Fibroblast of skin of abdomen (primary cell): ENCODE data around the gene PHYHD1.
"Not testable (repeated sequence)": the region's sequence is repeated elsewhere in the genome, so short reads cannot be mapped to it uniquely, and the experiment has no call there.

ENCODE experiments used
- DNase-seq: peaks from one replicate; pipeline ENCODE4 v3.0.0-alpha.2; 2013

PHYHD1 gene

DNA sequence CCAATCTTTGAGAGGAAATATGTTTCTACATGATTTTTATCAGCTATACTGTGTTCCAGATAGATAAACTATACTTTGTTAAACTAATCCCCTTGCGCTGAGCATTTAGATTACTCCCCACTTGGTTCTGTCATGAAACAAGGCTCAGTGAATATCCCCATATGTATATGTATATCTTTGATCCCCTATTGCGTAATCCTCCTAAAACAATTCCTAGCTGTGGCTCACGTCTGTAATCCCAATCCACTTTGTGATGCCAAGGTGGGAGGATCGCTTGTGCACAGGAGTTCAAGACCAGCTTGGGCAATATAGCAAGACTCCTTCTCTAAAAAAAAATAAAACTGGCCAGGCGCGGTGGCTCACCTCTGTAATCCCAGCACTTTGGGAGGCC, 2.7 kb downstream of the PHYHD1 start:
- DNase-seq, result no peak

DNA sequence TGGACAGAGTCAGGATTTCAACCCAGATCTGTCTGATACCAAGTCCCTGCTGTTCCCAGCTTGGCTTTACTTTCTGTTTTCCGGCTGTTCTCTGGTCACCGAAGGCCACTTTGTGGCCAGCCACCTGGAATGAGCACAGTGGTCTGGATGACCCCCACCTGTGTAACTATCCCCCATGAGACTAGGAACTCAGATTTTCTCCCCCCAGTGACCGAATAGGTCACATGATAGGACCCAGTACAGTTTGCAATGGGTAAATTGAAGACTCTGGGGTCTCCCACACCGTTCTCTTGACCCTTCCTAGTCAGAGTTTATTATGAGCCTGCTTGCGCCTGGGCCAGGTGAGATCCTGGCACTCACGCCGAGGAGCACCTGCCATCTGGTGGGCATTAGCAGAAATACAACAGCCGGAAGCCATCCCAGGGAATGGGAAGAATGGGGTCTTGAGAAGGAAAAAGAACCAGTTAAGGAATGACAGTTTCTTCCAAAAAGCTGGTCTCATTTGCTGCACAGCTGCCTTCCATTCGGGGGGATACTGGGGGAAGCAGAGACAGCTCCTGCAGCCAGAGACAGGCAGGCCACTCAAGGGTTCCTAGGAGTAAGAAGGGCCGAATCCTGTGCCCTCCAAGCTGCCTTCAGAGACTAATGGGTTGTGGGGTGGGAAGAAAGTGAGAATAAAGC, 7.1 kb downstream of the PHYHD1 start:
- DNase-seq, result peak; percentile 44

DNA sequence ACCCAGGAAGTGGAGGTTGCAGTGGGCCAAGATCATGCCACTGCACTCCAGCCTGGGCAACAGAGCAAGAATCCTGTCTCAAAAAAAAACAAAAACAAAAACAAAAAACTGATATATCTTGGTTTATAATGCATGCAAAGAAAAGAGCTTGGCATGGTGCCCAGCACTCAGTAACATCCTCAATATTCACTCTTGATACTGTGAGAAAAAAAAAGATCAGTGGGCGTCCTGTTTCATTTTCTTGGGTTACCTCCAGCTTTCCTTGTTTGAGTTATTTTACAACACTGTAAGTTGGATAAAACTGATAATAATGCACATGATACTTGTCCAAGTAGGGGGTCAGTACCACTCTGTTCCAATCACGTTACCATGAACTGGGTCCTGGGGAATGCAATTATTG, 7.8 kb downstream of the PHYHD1 start:
- no peak for DNase-seq

DNA sequence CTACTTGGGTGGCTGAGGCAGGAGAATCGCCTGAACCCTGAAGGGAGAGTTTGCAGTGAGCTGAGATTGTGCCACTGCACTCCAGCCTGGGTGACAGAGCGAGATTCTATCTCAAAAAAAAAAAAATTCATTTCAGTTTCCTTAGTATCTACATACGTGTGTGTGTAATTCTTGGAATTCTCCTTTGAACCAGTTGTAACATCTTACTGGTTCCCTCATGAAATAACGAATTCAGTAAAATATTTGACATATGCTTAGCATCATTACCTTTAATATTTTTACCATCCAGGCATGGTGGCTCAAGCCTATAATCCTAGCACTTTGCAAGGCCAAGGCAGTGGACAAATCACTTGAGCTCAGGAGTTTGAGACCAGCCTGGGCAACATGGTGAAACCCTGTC, 8.8 kb downstream of the PHYHD1 start:
- DNase-seq, result no peak

DNA sequence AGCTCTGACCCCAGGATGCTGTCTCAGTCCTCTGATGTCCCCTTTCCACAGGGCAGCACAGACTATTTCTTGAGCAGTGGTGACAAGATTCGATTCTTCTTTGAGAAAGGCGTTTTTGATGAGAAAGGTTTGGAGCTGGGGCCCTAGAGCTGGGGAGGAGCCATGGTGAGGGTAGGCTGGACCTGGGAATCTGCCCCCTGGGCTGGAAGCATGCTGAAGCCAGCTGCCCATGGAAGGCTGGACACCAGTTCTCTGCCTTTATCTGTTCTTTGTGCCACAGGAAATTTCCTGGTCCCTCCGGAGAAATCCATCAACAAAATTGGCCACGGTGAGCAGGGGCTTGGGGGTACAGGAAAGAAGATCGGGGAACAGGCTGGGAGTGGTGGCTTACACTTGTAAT, 12.9 kb downstream of the PHYHD1 start:
- DNase-seq, result no peak

DNA sequence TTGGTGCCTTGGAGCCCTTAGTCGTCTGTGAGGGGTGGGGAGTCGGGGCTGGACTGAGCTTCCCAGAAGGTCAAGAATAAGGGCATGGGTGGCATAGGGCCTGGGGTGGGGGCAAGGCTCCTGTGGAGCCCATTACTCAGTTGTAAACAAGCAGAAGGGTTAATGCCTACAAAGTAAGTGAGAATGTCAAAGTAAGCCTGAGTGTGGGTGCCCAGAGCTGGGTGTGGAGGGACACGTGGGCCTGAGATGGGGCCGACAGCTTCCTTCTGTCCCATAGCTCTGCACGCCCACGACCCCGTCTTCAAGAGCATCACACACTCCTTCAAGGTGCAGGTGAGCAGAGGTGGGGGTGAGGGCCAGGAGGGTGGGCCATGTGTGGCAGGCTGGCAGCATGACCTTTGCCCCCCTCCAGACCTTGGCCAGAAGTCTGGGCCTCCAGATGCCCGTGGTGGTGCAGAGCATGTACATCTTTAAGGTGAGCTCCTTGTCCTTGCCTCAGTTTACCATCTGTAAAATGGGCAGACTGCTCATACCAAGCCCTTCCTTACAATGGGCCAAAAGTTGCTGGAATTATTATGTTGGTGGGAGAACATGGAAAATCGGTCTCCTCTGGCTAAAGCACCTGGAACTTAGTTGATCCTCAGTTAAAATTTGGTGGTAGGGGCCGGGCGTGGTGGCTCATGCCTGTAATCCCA, 15.5 kb downstream of the PHYHD1 start:
- DNase-seq, result no peak

DNA sequence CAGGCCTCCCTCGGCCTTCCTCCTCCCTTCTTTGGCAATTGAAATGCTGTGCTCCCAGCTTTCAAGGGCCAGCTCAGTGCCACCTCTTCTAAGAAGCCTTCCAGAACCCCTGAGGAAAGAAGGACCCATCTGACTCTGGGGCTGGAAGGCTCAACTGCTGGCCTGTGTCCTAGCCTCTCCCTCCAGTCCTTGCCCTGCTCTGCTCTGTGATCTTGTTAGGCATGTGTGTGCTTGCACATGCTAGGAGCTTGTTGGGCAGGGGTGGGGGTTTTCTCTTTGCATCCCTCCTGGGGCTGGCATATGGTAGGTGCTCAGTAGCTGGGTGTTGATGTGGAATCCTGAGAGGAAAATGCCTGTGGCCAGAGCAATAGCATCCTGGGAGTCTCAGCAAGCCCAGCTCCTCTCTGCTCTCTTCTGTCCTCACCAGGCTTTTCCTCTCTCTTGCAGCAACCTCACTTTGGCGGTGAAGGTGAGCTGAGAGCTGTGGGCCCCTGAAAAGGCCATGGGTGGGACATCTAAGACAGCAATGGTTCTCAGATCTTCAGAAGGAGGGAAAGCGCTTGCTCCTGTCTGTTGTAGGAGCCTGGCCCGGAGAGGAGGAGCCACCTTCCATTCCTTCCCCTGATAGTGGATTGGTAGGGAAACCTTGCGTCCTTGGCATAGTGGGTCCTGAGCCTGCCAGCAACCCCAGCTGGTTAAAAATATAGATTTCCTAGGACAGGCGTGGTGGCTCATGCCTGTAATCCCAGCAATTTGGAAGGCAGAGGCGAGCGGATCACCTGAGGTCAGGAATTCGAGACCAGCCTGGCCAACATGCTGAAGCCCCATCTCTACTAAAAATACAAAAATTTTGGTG, 16.8 kb downstream of the PHYHD1 start:
- no peak for DNase-seq

DNA sequence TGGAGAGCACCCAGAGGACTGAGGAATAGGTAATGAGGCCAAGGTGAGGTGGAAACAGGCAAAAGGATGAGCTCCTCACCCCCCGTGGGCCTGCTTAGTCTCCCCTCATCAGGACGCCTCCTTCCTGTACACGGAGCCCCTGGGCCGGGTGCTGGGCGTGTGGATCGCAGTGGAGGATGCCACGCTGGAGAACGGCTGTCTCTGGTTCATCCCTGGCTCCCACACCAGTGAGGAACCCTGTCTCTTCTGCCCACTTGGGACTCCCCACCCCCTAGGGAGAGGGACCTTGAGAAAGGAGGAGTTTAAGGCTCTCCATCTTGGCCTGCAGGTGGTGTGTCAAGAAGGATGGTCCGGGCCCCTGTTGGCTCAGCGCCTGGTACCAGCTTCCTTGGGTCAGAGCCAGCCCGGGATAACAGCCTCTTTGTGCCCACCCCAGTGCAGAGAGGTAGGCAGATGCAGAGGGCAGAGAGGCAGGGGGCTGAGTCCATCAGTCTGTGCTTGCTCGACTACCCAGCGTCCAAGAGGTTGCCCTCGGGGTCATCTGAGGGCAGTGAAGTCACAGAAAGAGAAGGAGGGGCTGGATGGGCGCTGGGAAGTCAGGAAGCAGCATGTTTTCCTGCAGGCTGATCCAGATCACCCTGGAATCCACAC, 19.6 kb downstream of the PHYHD1 start:
- no peak for DNase-seq

DNA sequence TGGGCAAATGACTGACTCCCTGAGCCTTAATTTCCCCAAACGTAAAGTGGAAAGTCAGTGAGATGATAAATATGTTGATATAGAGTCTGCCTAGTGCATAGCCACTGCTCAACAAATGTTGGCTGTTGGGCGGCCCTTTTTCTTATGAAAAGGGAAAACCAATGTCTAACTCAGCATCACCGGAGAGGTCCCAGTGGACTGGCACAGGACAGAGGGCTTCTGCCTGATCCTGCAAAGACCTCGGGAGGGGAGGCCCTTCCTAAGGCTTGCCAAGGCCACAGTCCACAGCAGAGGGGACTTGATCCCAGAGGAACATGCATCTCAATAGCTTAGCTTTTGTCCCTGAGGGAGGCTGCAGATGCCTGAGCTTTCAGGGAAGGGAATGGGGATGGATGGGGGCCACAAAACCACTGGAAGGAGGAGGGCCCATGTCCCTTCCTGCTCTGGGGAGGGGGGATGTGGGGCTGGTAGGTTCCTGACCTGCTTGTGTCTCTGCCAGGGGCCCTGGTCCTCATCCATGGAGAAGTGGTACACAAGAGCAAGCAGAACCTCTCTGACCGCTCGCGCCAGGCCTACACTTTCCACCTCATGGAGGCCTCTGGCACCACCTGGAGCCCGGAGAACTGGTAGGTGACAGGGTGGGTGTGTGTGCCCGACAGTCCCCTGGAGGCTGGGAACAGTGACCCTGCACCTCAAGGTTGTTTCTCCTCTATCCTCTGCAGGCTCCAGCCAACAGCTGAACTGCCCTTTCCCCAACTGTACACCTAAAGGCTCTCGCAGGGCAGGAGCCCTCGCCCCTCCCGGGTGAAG, 20.4 kb downstream of the PHYHD1 start:
- DNase-seq, result no peak

DNA sequence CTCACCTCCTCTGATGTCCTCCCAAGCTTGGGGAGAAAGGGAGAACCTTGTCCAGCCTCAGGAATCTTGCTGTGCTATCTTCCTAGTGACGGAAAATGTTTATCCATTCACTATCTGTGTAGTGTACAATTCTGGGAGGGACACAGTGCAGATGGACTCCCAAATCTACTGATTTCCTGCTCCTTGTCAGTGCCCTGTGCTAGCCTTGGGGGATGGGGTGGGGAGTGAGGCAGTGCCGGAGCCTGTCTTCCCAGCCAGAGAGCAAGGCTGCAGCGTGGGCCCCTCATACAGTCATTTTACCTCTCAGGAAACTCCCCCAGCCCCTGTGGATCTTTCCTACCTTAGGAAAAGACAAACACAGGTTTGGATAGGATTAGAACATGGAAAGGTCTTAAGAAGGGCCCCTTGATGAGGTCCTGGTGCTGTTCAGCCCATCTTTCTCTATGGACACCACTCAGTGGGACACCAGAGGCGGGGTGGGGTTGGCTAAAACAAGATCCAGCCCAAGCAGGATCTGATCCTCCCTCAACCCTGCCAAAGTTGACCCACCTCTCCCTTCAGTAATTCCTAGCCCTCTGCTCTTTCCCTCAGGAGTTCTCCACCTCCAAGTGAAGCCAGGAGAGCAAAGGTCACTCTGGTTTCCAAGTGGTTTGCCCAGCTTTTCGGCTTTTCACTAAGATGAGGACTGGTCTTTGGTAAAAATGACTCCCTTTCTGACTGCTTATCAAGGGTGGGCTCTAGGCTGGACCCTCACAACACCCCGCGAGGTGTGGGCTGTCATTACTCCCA, 23.2 kb downstream of the PHYHD1 start:
- no peak for DNase-seq

DNA sequence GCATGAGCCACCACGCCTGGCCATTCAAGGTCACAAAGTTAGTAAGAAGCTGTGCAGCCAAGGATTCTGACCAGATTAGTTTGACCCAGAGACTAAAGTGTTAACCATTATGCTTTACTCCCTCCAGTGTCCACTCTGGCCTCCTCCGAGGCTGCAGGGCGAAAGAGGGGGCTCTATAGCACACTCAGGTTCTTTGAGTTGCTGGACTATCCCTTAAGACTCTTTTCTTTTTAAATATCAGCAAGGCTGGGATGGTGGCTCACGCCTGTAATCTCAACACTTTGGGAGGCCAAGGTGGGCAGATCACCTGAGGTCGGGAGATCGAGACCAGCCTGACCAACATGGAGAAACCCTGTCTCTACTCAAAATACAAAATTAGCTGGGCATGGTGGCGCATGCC, 24.2 kb downstream of the PHYHD1 start:
- not testable (repeated sequence) for DNase-seq

DNA sequence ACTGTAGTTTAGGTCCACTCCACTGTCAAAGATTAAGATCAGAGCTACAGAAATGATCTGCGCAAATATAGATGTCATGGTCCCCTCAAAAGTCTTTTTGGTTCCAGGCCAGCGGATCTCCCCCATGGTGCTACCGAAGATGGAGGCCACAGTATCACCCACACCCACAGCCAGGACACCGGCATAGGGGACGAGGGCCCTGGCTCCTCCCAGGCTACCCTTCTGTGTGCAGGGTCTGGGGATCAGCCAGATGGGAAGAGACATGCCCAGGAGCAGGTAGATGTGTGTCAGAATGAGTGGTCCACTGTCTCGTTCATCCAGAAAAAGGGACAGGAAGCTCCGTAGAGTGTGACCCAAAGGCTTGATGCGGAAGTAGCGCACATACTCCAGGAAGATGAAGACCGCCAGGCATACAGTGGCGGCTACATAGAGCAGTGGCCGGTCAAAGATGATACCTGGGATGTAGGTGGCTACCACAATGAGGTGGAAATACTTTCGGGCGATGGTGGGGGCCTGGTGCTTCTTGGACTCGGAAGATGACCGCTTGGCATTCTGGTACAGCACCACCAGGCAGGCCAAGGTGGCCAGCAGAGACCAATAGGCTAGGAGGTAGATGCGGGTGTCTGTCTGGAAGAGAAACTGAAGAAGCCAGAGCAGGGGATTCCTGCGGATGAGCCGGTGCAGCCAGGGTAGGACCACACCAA, 25.2 kb downstream of the PHYHD1 start:
- DNase-seq, result no peak

DNA sequence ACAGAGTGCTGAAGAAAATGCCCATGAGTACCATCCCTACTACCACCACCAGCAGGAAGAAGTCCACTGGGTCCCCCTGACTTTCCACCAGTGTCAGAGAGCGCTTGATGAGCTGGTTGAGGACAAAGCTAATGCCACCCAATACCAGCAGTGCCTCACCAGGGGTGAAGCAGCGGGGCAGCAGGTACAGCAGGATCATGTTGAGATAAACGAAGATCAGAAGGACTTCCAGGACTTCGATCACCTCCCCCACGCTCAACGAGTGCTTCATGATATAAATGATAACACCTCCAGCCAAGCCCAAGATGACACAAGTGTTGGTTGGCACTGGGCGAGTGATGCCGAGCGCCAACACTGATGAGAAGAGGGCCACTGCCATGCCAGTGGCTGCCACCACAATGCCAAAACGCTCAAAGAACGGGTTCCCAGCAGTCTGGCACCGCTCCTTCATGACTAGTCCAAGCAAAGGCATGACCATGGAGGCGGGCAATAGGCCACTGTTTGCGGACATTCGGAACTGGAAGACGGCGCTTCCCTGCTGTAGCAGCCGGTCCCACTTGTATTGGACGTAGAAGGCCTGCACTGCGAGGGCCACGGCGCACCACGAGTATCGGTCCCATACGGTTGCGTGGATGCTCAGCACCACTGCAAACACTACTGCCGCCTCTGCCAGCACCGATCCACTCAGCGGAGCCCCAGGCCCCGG, 25.9 kb downstream of the PHYHD1 start:
- DNase-seq, result peak; percentile 11

DNA sequence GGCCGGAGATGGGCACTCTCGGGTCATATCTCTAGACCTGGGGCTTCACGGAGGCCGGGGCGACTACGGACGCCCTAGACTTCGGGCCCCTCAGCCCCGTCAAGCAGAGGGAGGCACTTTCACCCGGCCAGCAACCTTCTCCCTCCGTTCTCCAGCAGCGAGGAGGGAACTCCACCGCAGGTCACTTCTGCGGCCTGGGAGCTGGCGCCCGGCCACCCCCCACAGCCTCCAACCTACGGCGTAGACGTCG, 26.4 kb downstream of the PHYHD1 start:
- DNase-seq, result no peak

DNA sequence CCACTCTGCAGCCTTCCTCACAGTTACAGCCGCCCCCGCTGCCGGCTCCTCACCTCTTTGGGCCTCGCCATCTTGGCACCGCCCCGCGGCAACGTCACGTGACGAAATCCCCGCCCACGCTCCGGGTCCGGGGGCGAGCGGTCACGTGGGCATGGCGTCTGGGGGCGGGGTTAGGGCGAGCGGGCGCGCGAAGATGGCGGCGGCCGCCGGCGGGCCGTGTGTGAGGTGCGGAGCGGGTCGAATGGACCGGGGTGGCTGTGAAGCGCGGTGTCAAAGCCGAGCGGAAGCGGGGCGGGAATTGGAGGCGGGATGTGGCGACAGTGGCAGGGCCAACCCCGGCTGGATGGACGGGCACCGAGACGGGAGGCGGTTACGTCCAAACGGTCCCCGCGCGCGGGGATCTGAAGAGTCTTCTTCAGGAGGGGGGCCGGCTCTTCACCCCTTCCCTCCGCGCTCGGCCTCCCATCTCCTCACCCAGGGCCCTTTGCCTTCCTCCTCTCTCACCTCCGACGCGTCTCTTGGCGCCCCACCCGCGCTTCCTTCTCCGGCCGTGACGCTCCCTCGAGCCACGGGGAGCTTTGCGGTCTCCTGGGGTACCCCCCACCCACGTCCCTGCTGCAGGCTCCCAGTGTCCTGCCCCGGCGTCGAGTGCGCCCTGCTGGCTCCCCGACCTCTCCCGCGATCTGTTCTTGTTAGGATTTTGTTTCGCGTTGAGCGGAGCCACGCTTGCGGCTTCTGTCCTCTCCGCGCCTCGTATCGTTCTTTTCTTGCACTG, 26.9 kb downstream of the PHYHD1 start, which contains the start of the genes DOLK and NUP188:
Gene DOLK (minus strand): TSS at position 77 of the 775 bp plus-strand sequence. CDS start 300 bp downstream, outside the sequence.
Gene NUP188 (plus strand): TSS at position 173 of the 775 bp plus-strand sequence. CDS start 21 bp downstream, at position 194.
- peak; percentile 91 for DNase-seq

DNA sequence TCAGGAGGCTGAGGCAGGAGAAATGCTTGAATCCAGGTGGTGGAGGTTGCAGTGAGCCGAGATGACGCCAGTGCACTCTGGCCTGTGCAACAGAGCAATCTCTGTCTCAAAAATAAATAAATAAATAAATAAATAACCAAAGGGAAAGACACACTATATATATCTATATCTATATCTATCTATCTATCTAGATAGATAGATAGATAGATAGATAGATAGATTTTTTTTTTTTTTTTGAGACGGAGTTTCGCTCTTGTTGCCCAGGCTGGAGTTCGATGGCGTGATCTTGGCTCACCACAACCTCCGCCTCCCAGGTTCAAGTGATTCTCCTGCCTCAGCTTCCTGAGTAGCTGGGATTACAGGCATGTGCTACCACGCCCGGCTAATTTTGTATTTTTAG, 40.6 kb downstream of the PHYHD1 start:
- not testable (repeated sequence) for DNase-seq

DNA sequence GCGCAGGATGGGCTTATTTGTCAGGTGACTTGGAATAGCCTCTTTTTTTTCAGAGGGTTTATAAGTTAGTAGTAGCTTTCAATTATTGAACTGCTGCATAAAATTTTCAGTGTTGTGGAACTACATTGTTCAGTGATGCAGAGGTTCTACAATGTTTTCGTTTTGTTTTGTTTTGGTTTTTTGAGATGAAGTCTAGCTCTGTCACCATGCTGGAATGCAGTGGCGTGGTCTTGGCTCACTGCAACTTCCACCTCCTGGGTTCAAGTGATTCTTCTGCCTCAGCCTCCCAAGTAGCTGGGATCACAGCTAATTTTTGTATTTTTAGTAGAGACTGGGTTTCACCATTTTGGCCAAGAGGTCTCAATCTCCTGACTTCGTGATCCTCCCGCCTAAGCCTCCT, 48.7 kb downstream of the PHYHD1 start:
- no peak for DNase-seq

DNA sequence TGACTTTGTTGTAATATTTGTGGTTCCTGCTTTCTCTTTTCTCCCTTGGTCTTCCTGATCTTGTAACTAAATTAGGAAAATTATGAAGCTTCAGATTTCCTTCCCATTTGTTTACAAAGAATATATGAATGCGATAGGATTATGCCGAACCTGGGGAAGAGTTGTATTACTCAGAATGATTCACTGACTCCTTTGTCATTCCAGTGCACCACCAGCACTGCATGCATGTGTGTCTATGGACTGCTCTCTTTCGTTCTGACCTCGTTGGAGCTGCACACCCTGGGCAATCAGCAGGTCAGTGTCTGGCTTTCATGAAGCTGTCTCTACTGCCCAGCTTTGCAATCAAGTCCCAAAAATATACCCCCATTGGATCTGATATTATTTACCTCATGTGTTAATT, 52.2 kb downstream of the PHYHD1 start:
- DNase-seq, result peak; percentile 50

DNA sequence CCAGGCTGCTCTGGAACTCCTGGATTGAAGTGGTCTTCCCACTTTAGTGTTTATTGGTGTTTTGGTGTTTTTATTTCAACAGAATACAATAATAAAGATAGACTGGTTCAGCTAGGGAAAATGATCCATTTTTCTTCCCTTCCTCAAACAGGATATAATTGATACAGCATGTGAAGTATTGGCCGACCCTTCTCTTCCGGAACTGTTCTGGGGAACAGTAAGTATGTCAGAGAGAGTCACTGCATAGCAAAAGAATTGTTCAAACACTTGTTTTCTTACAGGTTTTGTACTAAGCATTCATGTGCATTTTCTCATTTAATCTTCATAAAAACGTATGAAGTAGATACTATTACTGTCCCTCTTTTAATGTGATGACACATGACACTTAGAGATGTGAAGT, 58.3 kb downstream of the PHYHD1 start:
- DNase-seq, result no peak
